Activated CD8-positive, alpha-beta T cell treated with anti-CD3 and anti-CD28 coated beads, Interleukin-2, amount 10 ng/mL, durations not matched to agents 7 days and 5 days (primary cell): Measurements from ENCODE around the gene MRPL36. TPM values are rescaled to one million over a fixed set of nuclear protein-coding genes. Genes with fewer than 3 reads are reported as not detected.

Experiments used
- ATAC-seq: fragments of 150-1000 bp; cut with Tn5 transposase; one replicate; pipeline ENCODE4 v1.10.0; 2021; ENCODE audit warnings: moderate library complexity
- CTCF ChIA-PET: fragments of 350-600 bp; sonication (Branson Sonifier 250); formaldehyde crosslinking; loops from one replicate; lab custom pipeline; 2021; ENCODE audit warnings: antibody characterized with exemption; lab: Charles Lee
- POLR2A ChIA-PET: fragments of 350-600 bp; sonication (Branson Sonifier 250); formaldehyde crosslinking; loops from one replicate; lab custom pipeline; 2021; ENCODE audit warnings: antibody characterized with exemption; lab: Charles Lee
- DNase-seq: peaks from one replicate; pipeline ENCODE4 v3.0.0-alpha.2; 2020
- H3K27ac Mint-ChIP-seq: one replicate; pipeline ENCODE4 v1.8.0; 2021; ENCODE audit warnings: mild to moderate bottlenecking, mixed read lengths
- H3K27me3 Mint-ChIP-seq: one replicate; pipeline ENCODE4 v1.8.0; 2021; ENCODE audit warnings: low read depth, mixed read lengths
- H3K36me3 Mint-ChIP-seq: one replicate; pipeline ENCODE4 v1.8.0; 2021; ENCODE audit warnings: low read depth, mixed read lengths
- H3K4me1 Mint-ChIP-seq: one replicate; pipeline ENCODE4 v1.8.0; 2021; ENCODE audit warnings: low read depth, mixed read lengths
- H3K4me3 Mint-ChIP-seq: one replicate; pipeline ENCODE4 v1.8.0; 2021; ENCODE audit warnings: mild to moderate bottlenecking, mixed read lengths
- H3K9me3 Mint-ChIP-seq: one replicate; pipeline ENCODE4 v1.8.0; 2022; ENCODE audit warnings: mixed read lengths; ENCODE audit not compliant: insufficient read depth
- total RNA-seq, 2 experiments: library from RNA; stranded (reverse); gene quantifications; one replicate each; pipeline ENCODE4 v1.2.3, GENCODE V29; 2021

Gene MRPL36
- total RNA-seq, 2 experiments from 2014 or later: 57.9 to 60.4 TPM

GRCh38 chr5:1754531-1755220, 45.0 kb downstream of the MRPL36 start:
- no peaks in the 10 kb centered on the region for H3K4me1 Mint-ChIP-seq
- no peak for DNase-seq
- no peak overlapping the region for H3K27ac Mint-ChIP-seq
- no peak overlapping the region for H3K4me3 Mint-ChIP-seq
- no peak for ATAC-seq
- POLR2A ChIA-PET: no interaction called here
- CTCF ChIA-PET: no interaction called here
- no peaks in the 10 kb centered on the region for H3K27me3 Mint-ChIP-seq
- H3K36me3 Mint-ChIP-seq: no peaks in the 10 kb centered on the region
- H3K9me3 Mint-ChIP-seq: peaks cover 8% of the 10 kb centered on the region

- CTCF ChIA-PET: interaction anchor here (1.6 kb wide), 1 partner anchor 15 kb away, joined by 3 read pairs; no protein-coding TSS in a partner anchor
- ATAC-seq: no peak
- H3K4me1 Mint-ChIP-seq: no peaks in the 10 kb centered on the region
- no peak for DNase-seq
- no peaks in the 10 kb centered on the region for H3K36me3 Mint-ChIP-seq
- no peak overlapping the region for H3K27ac Mint-ChIP-seq
- no peak overlapping the region for H3K4me3 Mint-ChIP-seq
- H3K27me3 Mint-ChIP-seq: no peaks in the 10 kb centered on the region
- peaks cover 4% of the 10 kb centered on the region for H3K9me3 Mint-ChIP-seq
- POLR2A ChIA-PET: no interaction called here
These were observed 46.1 kb downstream of the MRPL36 start for GRCh38 chr5:1753490-1753889.

GRCh38 chr5:1752881-1753280, 46.8 kb downstream of the MRPL36 start:
- H3K4me3 Mint-ChIP-seq: no peak overlapping the region
- no peaks in the 10 kb centered on the region for H3K27me3 Mint-ChIP-seq
- H3K9me3 Mint-ChIP-seq: no peaks in the 10 kb centered on the region
- H3K27ac Mint-ChIP-seq: no peak overlapping the region
- no peaks in the 10 kb centered on the region for H3K4me1 Mint-ChIP-seq
- ATAC-seq (no peak), DNase-seq (no peak)
- CTCF ChIA-PET: interaction anchor here (1.6 kb wide), 1 partner anchor 14 kb away, joined by 3 read pairs; no protein-coding TSS in a partner anchor
- POLR2A ChIA-PET: no interaction called here
- H3K36me3 Mint-ChIP-seq: no peaks in the 10 kb centered on the region

GRCh38 chr5:1751864-1752822, 47.5 kb downstream of the MRPL36 start:
- ChIA-PET CTCF (interaction anchor here (1.4 to 1.6 kb wide), 2 partner anchors 12 to 14 kb away, joined by 3 to 5 read pairs; no protein-coding TSS in a partner anchor), POLR2A (no interaction called here)
- H3K4me1 Mint-ChIP-seq: no peaks in the 10 kb centered on the region

GRCh38 chr5:1751026-1751863, 48.4 kb downstream of the MRPL36 start:
- ATAC-seq (no peak), DNase-seq (no peak)
- ChIA-PET POLR2A (no interaction called here), CTCF (interaction anchor here (1.4 kb wide), 1 partner anchor 13 kb away, joined by 5 read pairs; no protein-coding TSS in a partner anchor)
- Mint-ChIP-seq H3K4me3 (no peak overlapping the region), H3K9me3 (no peaks in the 10 kb centered on the region), H3K4me1 (no peaks in the 10 kb centered on the region), H3K27ac (no peak overlapping the region), H3K36me3 (no peaks in the 10 kb centered on the region), H3K27me3 (no peaks in the 10 kb centered on the region)

More at GRCh38 chr5:1751864-1752822, 47.5 kb downstream of the MRPL36 start:
- DNase-seq (no peak), ATAC-seq (no peak)
- Mint-ChIP-seq H3K4me3 (no peak overlapping the region), H3K27me3 (no peaks in the 10 kb centered on the region), H3K9me3 (no peaks in the 10 kb centered on the region), H3K36me3 (no peaks in the 10 kb centered on the region), H3K27ac (no peak overlapping the region)

- CTCF ChIA-PET: no interaction called here
- H3K27ac Mint-ChIP-seq: no peak overlapping the region
- no peak for DNase-seq
- H3K4me1 Mint-ChIP-seq: no peaks in the 10 kb centered on the region
- no peaks in the 10 kb centered on the region for H3K27me3 Mint-ChIP-seq
- no peak for ATAC-seq
- H3K9me3 Mint-ChIP-seq: no peaks in the 10 kb centered on the region
- no peak overlapping the region for H3K4me3 Mint-ChIP-seq
- no peaks in the 10 kb centered on the region for H3K36me3 Mint-ChIP-seq
- POLR2A ChIA-PET: no interaction called here
These were observed 49.2 kb downstream of the MRPL36 start for GRCh38 chr5:1750469-1750868.

- DNase-seq: no peak
- no peak for ATAC-seq
- Mint-ChIP-seq H3K27me3 (no peaks in the 10 kb centered on the region), H3K4me3 (no peak overlapping the region), H3K27ac (no peak overlapping the region), H3K9me3 (no peaks in the 10 kb centered on the region), H3K36me3 (no peaks in the 10 kb centered on the region), H3K4me1 (no peaks in the 10 kb centered on the region)
- CTCF ChIA-PET: no interaction called here
- POLR2A ChIA-PET: no interaction called here
These were observed 50.1 kb downstream of the MRPL36 start for GRCh38 chr5:1749346-1750124.

- DNase-seq (no peak), ATAC-seq (no peak)
- H3K4me1 Mint-ChIP-seq: no peaks in the 10 kb centered on the region
- no peaks in the 10 kb centered on the region for H3K36me3 Mint-ChIP-seq
- no peaks in the 10 kb centered on the region for H3K27me3 Mint-ChIP-seq
- no peak overlapping the region for H3K4me3 Mint-ChIP-seq
- no peak overlapping the region for H3K27ac Mint-ChIP-seq
- ChIA-PET POLR2A (no interaction called here), CTCF (no interaction called here)
- no peaks in the 10 kb centered on the region for H3K9me3 Mint-ChIP-seq
These were observed 50.8 kb downstream of the MRPL36 start for GRCh38 chr5:1748845-1749244.

Other genes with a start within 250 kb of the MRPL36 start
- gene NDUFS6, start 1.6 kb upstream of the MRPL36 start, total RNA-seq: 10 to 100 TPM; 36.6 to 36.7 TPM
- not detected for gene IRX4, start 83.1 kb upstream of the MRPL36 start, total RNA-seq